MM.1S (cell line): Measurements from ENCODE around the gene INTS7.
"Not testable (repeated sequence)": the region's sequence is repeated elsewhere in the genome, so short reads cannot be mapped to it uniquely, and the experiment has no call there.

ENCODE experiments used
- CTCF ChIP-seq: fragments of 300-600 bp; sonication (generic); IDR thresholded peaks from 2 replicates; pipeline ENCODE4 v1.5.1; 2016; ENCODE audit warnings: antibody characterized with exemption, low read length, mixed read lengths
- EZH2 ChIP-seq: fragments of 300-600 bp; sonication (generic); optimal IDR thresholded peaks from 2 replicates; pipeline ENCODE3; 2017; ENCODE audit warnings: low read depth, mild to moderate bottlenecking, antibody characterized with exemption, low read length, mixed read lengths

- not testable (repeated sequence) for TF ChIP-seq EZH2, CTCF
Measured at GRCh38 chr1:211997426-211997825, 37.9 kb downstream of the INTS7 start.
